Common myeloid progenitor, CD34-positive (primary cell): Measurements from ENCODE around the gene OR51B5.
"Not testable (repeated sequence)": the region's sequence is repeated elsewhere in the genome, so short reads cannot be mapped to it uniquely, and the experiment has no call there.

Experiments
- CTCF ChIA-PET: fragments of 350-600 bp; sonication (Branson Sonifier 250); formaldehyde crosslinking; loops from one replicate; lab custom pipeline; 2021; ENCODE audit warnings: antibody characterized with exemption; lab: Charles Lee
- POLR2A ChIA-PET: fragments of 350-600 bp; sonication (Branson Sonifier 250); formaldehyde crosslinking; loops from one replicate; lab custom pipeline; 2021; ENCODE audit warnings: antibody characterized with exemption; lab: Charles Lee
- DNase-seq, 3 donors: peaks; one replicate each; pipeline versions ENCODE4 v3.0.0 to v3.0.0-alpha.2; 2013
- H3K27ac ChIP-seq, 2 experiments: 1 replicate in 1 of 2; 2 replicates in 1 of 2; pipeline ENCODE4 v1.7.0; 2013; ENCODE audit warnings: inconsistent platforms in 2 of 2, low read length in 2 of 2, mild to moderate bottlenecking in 2 of 2, low read depth in 1 of 2, moderate library complexity in 1 of 2; ENCODE audit not compliant: severe bottlenecking in 2 of 2, insufficient read depth in 1 of 2, poor library complexity in 1 of 2
- H3K27me3 ChIP-seq, 5 experiments: replicated peaks in 2 of 5; 1 replicate in 3 of 5; 2 replicates in 2 of 5; pipeline versions ENCODE4 v1.6.1 to v1.7.0; 2013; ENCODE audit warnings: low read length in 4 of 5, mild to moderate bottlenecking in 2 of 5, moderate library complexity in 2 of 5, inconsistent platforms in 1 of 5; ENCODE audit not compliant: insufficient read depth in 5 of 5, control insufficient read depth in 4 of 5
- H3K36me3 ChIP-seq, 4 experiments: 1 replicate in 2 of 4; 2 replicates in 2 of 4; pipeline versions ENCODE4 v1.6.1 to v1.7.0; 2013; ENCODE audit warnings: low read length in 3 of 4, control low read depth in 1 of 4, mild to moderate bottlenecking in 1 of 4; ENCODE audit not compliant: control insufficient read depth in 4 of 4, insufficient read depth in 4 of 4
- H3K4me1 ChIP-seq, 4 experiments: 1 replicate in 3 of 4; 2 replicates in 1 of 4; pipeline versions ENCODE4 v1.6.1 to v1.7.1; 2013; ENCODE audit warnings: low read length in 3 of 4, mild to moderate bottlenecking in 3 of 4, control low read depth in 1 of 4, inconsistent platforms in 1 of 4, moderate library complexity in 1 of 4; ENCODE audit not compliant: control insufficient read depth in 4 of 4, insufficient read depth in 4 of 4; ENCODE audit errors: control extremely low read depth in 1 of 4
- H3K4me3 ChIP-seq, 7 experiments: 1 replicate in 4 of 7; 2 replicates in 3 of 7; pipeline versions ENCODE4 v1.5.1 to v1.7.0; 2013; ENCODE audit warnings: mild to moderate bottlenecking in 7 of 7, low read length in 6 of 7, moderate library complexity in 6 of 7, inconsistent platforms in 2 of 7, low read depth in 2 of 7, control low read depth in 1 of 7; ENCODE audit not compliant: insufficient read depth in 4 of 7, control insufficient read depth in 1 of 7; ENCODE audit errors: extremely low read depth in 1 of 7
- H3K9me3 ChIP-seq, 5 experiments: 1 replicate in 4 of 5; 2 replicates in 1 of 5; pipeline versions ENCODE4 v1.6.1 to v1.7.1; 2013; ENCODE audit warnings: low read length in 4 of 5, mild to moderate bottlenecking in 2 of 5, inconsistent platforms in 1 of 5, low read depth in 1 of 5, moderate library complexity in 1 of 5; ENCODE audit not compliant: control insufficient read depth in 4 of 5, insufficient read depth in 2 of 5; ENCODE audit errors: control extremely low read depth in 1 of 5
- WGBS: methylation state at CpG from one replicate; pipeline ENCODE4 v1.1.5; 2013; ENCODE audit not compliant: insufficient coverage; 5-methylcytosine and 5-hydroxymethylcytosine counted together

The OR51B5 gene

GRCh38 chr11:5304046-5304445 is 39.3 kb downstream of the OR51B5 start:
- H3K9me3 ChIP-seq = no peaks in the 10 kb centered on the region
- no peak overlapping the region for H3K27ac ChIP-seq
- H3K4me3 ChIP-seq = no peak overlapping the region
- no peaks in the 10 kb centered on the region for H3K36me3 ChIP-seq
- ChIA-PET CTCF (interaction anchor here (0.9 kb wide), 1 partner anchor 48 kb away, joined by 3 read pairs; the partner anchor contains the start of gene OR51B6), POLR2A (interaction anchor here (0.6 kb wide), 1 partner anchor 28 kb away, joined by 3 read pairs; no protein-coding TSS in a partner anchor)
- no CpG with 5 or more reads among the region's 1 CpG for WGBS
- DNase-seq = no peak
- no peaks in the 10 kb centered on the region for H3K27me3 ChIP-seq
- H3K4me1 ChIP-seq = no peaks in the 10 kb centered on the region

- 80% methylated on average over 1 of the region's 5 CpGs for WGBS
These were observed 39.7 kb downstream of the OR51B5 start for GRCh38 chr11:5303626-5304025.

GRCh38 chr11:5301846-5302245 is 41.5 kb downstream of the OR51B5 start, which contains the start of gene OR51B4:
Gene OR51B4 (minus strand): TSS chr11:5301946. CDS start chr11:5301946, 0 bp downstream.
- H3K27ac ChIP-seq = no peak within 1 kb of the TSS
- no peaks in the 10 kb centered on the region for H3K9me3 ChIP-seq
- H3K4me3 ChIP-seq = no peak within 1 kb of the TSS
- ChIA-PET POLR2A (no interaction called here), CTCF (no interaction called here)
- DNase-seq = no peak
- H3K4me1 ChIP-seq = no peaks in the 10 kb centered on the region
- no peaks in the 10 kb centered on the region for H3K36me3 ChIP-seq
- H3K27me3 ChIP-seq = no peaks in the 10 kb centered on the region
- 100% methylated on average over 2 of the region's 2 CpGs for WGBS

More at GRCh38 chr11:5303626-5304025, 39.7 kb downstream of the OR51B5 start:
- Histone ChIP-seq H3K36me3 (no peaks in the 10 kb centered on the region), H3K9me3 (no peaks in the 10 kb centered on the region), H3K27ac (no peak overlapping the region), H3K4me3 (no peak overlapping the region), H3K27me3 (no peaks in the 10 kb centered on the region), H3K4me1 (no peaks in the 10 kb centered on the region)
- CTCF ChIA-PET = interaction anchor here (0.9 kb wide), 1 partner anchor 48 kb away, joined by 3 read pairs; the partner anchor contains the start of gene OR51B6
- POLR2A ChIA-PET = interaction anchor here (0.6 kb wide), 1 partner anchor 27 kb away, joined by 3 read pairs; no protein-coding TSS in a partner anchor
- peak in 2 of 3 donors; percentile 21 to 55 for DNase-seq

- no peak overlapping the region for H3K27ac ChIP-seq
- POLR2A ChIA-PET = no interaction called here
- H3K27me3 ChIP-seq = no peaks in the 10 kb centered on the region
- no peaks in the 10 kb centered on the region for H3K36me3 ChIP-seq
- CTCF ChIA-PET = interaction anchor here (1.6 kb wide), 1 partner anchor 9 kb away, joined by 6 read pairs; no protein-coding TSS in a partner anchor
- H3K9me3 ChIP-seq = no peaks in the 10 kb centered on the region
- H3K4me1 ChIP-seq = no peaks in the 10 kb centered on the region
- 83% methylated on average over 2 of the region's 3 CpGs for WGBS
- H3K4me3 ChIP-seq = no peak overlapping the region
- no peak for DNase-seq
These were observed 43.1 kb downstream of the OR51B5 start for GRCh38 chr11:5300251-5300650.

GRCh38 chr11:5298451-5298850 is 44.9 kb downstream of the OR51B5 start:
- H3K27me3 ChIP-seq = no peaks in the 10 kb centered on the region
- DNase-seq = no peak
- H3K27ac ChIP-seq = no peak overlapping the region
- H3K9me3 ChIP-seq = no peaks in the 10 kb centered on the region
- 63% methylated on average over 1 of the region's 1 CpG for WGBS
- CTCF ChIA-PET = interaction anchor here (0.6 to 1.5 kb wide), 4 partner anchors 17 to 188 kb away, joined by 3 to 4 read pairs (median 3); no protein-coding TSS in a partner anchor
- POLR2A ChIA-PET = no interaction called here
- no peak overlapping the region for H3K4me3 ChIP-seq
- no peaks in the 10 kb centered on the region for H3K4me1 ChIP-seq
- no peaks in the 10 kb centered on the region for H3K36me3 ChIP-seq

GRCh38 chr11:5297721-5298323 is 45.5 kb downstream of the OR51B5 start:
- CTCF ChIA-PET = interaction anchor here (1.2 to 1.5 kb wide), 2 partner anchors 18 to 84 kb away, joined by 3 read pairs; no protein-coding TSS in a partner anchor
- POLR2A ChIA-PET = no interaction called here
- no peak overlapping the region for H3K27ac ChIP-seq
- 100% methylated on average over 3 of the region's 4 CpGs for WGBS
- H3K27me3 ChIP-seq = no peaks in the 10 kb centered on the region
- no peaks in the 10 kb centered on the region for H3K9me3 ChIP-seq
- H3K36me3 ChIP-seq = no peaks in the 10 kb centered on the region
- H3K4me3 ChIP-seq = no peak overlapping the region
- no peak for DNase-seq
- no peaks in the 10 kb centered on the region for H3K4me1 ChIP-seq

GRCh38 chr11:5294342-5294995 is 48.9 kb downstream of the OR51B5 start:
- H3K4me3 ChIP-seq, POLR2A ChIA-PET, H3K9me3 ChIP-seq, CTCF ChIA-PET, H3K36me3 ChIP-seq, H3K4me1 ChIP-seq, H3K27me3 ChIP-seq, DNase-seq, H3K27ac ChIP-seq: not testable (repeated sequence)
- WGBS = 93% methylated on average over 28 of the region's 41 CpGs
